K562 (cell line): Measurements from ENCODE around the gene SLC49A4. TPM values are rescaled to one million over a fixed set of nuclear protein-coding genes. Genes with fewer than 3 reads are reported as not detected.

Source experiments
- BRCA1 ChIP-seq, 2 experiments: fragments of 450-650 bp in 1 of 2; sonication (generic) in 1 of 2; formaldehyde crosslinking in 1 of 2; IDR thresholded peaks; 2 replicates each; pipeline versions ENCODE4 v1.5.0 to v1.6.1; 2017 to 2020; ENCODE audit warnings: mild to moderate bottlenecking in 1 of 2, missing genetic modification reagents in 1 of 2
- POU5F1 ChIP-seq: fragments of 150-350 bp; IDR thresholded peaks from 2 replicates; pipeline ENCODE4 v1.6.1; 2014; ENCODE audit warnings: borderline replicate concordance, low read length, low read depth, mild to moderate bottlenecking; ENCODE audit not compliant: partially characterized antibody
- polyA plus RNA-seq, 8 experiments: library from polyadenylated mRNA; depleted of rRNA in 4 of 8; stranded (reverse) in 5 of 8; unstranded in 3 of 8; fragments of >200 nt; fragmentation: Nextera tagmentation in 2 of 8; fragmentation: Illumina TruSeq in 1 of 8; extraction: Ambion mirVana in 2 of 8; extraction: Trizol in 1 of 8; gene quantifications; 2 replicates each; pipeline versions ENCODE4 v1.2.1 to v1.2.3, GENCODE V29; 2011 to 2014; ENCODE audit warnings: inconsistent platforms in 1 of 8, missing spikeins in 1 of 8
- total RNA-seq, 7 experiments: library from RNA; depleted of rRNA in 6 of 7; stranded (reverse); fragments of >200 nt in 6 of 7; fragmentation: Illumina TruSeq in 2 of 7; extraction: Trizol in 2 of 7; gene quantifications; 2 replicates each; pipeline versions ENCODE4 v1.2.1 to v1.2.3, GENCODE V29; 2011 to 2021; ENCODE audit warnings: low replicate concordance in 1 of 7
- TF ChIP-seq, protein P1 (sequence below): fragments of 250-450 bp; sonication (Bioruptor Pico); IDR thresholded peaks from 2 replicates; pipeline ENCODE4 v1.4.0; 2020
- TF ChIP-seq, protein P2 (sequence below): fragments of 450-650 bp; IDR thresholded peaks from 2 replicates; pipeline ENCODE4 v1.6.1; 2016; ENCODE audit warnings: mild to moderate bottlenecking, moderate library complexity
- TF ChIP-seq, protein P3 (sequence below): sonication (generic); formaldehyde crosslinking; IDR thresholded peaks from 2 replicates; pipeline ENCODE4 v1.9.0; 2022; ENCODE audit warnings: mild to moderate bottlenecking, missing genetic modification reagents

Gene SLC49A4
- total and polyA plus RNA-seq, 9 of the 15 experiments (the other 6 are each of a cell fraction or from before 2014, with no cell fraction given) = 0.15 to 1.3 (median 0.83) TPM

DNA sequence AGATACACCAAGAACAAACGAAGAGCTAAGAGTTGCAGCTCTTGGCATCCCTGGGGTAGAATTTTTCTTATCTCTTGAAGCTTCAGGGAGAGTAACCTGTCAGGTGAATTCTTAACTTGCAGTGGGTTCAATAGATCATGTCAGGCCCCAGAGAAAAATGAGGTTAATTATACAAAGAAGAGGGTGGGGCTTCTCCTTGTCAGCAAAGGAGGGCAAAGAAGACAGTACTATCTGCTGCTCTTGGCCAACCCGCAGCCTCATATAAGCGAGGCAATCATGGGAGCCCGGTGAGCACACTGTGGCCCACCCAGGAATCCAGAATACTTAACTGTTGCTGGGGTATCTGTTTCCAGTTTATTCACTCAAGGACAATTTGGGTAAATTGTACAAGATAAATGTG is 122.5 kb downstream of the SLC49A4 start (continued):
- TF ChIP-seq, protein P1, sequence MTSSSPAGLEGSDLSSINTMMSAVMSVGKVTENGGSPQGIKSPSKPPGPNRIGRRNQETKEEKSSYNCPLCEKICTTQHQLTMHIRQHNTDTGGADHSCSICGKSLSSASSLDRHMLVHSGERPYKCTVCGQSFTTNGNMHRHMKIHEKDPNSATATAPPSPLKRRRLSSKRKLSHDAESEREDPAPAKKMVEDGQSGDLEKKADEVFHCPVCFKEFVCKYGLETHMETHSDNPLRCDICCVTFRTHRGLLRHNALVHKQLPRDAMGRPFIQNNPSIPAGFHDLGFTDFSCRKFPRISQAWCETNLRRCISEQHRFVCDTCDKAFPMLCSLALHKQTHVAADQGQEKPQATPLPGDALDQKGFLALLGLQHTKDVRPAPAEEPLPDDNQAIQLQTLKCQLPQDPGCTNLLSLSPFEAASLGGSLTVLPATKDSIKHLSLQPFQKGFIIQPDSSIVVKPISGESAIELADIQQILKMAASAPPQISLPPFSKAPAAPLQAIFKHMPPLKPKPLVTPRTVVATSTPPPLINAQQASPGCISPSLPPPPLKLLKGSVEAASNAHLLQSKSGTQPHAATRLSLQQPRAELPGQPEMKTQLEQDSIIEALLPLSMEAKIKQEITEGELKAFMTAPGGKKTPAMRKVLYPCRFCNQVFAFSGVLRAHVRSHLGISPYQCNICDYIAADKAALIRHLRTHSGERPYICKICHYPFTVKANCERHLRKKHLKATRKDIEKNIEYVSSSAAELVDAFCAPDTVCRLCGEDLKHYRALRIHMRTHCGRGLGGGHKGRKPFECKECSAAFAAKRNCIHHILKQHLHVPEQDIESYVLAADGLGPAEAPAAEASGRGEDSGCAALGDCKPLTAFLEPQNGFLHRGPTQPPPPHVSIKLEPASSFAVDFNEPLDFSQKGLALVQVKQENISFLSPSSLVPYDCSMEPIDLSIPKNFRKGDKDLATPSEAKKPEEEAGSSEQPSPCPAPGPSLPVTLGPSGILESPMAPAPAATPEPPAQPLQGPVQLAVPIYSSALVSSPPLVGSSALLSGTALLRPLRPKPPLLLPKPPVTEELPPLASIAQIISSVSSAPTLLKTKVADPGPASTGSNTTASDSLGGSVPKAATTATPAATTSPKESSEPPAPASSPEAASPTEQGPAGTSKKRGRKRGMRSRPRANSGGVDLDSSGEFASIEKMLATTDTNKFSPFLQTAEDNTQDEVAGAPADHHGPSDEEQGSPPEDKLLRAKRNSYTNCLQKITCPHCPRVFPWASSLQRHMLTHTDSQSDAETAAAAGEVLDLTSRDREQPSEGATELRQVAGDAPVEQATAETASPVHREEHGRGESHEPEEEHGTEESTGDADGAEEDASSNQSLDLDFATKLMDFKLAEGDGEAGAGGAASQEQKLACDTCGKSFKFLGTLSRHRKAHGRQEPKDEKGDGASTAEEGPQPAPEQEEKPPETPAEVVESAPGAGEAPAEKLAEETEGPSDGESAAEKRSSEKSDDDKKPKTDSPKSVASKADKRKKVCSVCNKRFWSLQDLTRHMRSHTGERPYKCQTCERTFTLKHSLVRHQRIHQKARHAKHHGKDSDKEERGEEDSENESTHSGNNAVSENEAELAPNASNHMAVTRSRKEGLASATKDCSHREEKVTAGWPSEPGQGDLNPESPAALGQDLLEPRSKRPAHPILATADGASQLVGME = no peak
- TF ChIP-seq, protein P2, sequence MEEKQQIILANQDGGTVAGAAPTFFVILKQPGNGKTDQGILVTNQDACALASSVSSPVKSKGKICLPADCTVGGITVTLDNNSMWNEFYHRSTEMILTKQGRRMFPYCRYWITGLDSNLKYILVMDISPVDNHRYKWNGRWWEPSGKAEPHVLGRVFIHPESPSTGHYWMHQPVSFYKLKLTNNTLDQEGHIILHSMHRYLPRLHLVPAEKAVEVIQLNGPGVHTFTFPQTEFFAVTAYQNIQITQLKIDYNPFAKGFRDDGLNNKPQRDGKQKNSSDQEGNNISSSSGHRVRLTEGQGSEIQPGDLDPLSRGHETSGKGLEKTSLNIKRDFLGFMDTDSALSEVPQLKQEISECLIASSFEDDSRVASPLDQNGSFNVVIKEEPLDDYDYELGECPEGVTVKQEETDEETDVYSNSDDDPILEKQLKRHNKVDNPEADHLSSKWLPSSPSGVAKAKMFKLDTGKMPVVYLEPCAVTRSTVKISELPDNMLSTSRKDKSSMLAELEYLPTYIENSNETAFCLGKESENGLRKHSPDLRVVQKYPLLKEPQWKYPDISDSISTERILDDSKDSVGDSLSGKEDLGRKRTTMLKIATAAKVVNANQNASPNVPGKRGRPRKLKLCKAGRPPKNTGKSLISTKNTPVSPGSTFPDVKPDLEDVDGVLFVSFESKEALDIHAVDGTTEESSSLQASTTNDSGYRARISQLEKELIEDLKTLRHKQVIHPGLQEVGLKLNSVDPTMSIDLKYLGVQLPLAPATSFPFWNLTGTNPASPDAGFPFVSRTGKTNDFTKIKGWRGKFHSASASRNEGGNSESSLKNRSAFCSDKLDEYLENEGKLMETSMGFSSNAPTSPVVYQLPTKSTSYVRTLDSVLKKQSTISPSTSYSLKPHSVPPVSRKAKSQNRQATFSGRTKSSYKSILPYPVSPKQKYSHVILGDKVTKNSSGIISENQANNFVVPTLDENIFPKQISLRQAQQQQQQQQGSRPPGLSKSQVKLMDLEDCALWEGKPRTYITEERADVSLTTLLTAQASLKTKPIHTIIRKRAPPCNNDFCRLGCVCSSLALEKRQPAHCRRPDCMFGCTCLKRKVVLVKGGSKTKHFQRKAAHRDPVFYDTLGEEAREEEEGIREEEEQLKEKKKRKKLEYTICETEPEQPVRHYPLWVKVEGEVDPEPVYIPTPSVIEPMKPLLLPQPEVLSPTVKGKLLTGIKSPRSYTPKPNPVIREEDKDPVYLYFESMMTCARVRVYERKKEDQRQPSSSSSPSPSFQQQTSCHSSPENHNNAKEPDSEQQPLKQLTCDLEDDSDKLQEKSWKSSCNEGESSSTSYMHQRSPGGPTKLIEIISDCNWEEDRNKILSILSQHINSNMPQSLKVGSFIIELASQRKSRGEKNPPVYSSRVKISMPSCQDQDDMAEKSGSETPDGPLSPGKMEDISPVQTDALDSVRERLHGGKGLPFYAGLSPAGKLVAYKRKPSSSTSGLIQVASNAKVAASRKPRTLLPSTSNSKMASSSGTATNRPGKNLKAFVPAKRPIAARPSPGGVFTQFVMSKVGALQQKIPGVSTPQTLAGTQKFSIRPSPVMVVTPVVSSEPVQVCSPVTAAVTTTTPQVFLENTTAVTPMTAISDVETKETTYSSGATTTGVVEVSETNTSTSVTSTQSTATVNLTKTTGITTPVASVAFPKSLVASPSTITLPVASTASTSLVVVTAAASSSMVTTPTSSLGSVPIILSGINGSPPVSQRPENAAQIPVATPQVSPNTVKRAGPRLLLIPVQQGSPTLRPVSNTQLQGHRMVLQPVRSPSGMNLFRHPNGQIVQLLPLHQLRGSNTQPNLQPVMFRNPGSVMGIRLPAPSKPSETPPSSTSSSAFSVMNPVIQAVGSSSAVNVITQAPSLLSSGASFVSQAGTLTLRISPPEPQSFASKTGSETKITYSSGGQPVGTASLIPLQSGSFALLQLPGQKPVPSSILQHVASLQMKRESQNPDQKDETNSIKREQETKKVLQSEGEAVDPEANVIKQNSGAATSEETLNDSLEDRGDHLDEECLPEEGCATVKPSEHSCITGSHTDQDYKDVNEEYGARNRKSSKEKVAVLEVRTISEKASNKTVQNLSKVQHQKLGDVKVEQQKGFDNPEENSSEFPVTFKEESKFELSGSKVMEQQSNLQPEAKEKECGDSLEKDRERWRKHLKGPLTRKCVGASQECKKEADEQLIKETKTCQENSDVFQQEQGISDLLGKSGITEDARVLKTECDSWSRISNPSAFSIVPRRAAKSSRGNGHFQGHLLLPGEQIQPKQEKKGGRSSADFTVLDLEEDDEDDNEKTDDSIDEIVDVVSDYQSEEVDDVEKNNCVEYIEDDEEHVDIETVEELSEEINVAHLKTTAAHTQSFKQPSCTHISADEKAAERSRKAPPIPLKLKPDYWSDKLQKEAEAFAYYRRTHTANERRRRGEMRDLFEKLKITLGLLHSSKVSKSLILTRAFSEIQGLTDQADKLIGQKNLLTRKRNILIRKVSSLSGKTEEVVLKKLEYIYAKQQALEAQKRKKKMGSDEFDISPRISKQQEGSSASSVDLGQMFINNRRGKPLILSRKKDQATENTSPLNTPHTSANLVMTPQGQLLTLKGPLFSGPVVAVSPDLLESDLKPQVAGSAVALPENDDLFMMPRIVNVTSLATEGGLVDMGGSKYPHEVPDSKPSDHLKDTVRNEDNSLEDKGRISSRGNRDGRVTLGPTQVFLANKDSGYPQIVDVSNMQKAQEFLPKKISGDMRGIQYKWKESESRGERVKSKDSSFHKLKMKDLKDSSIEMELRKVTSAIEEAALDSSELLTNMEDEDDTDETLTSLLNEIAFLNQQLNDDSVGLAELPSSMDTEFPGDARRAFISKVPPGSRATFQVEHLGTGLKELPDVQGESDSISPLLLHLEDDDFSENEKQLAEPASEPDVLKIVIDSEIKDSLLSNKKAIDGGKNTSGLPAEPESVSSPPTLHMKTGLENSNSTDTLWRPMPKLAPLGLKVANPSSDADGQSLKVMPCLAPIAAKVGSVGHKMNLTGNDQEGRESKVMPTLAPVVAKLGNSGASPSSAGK = no peak
- TF ChIP-seq, protein P3, sequence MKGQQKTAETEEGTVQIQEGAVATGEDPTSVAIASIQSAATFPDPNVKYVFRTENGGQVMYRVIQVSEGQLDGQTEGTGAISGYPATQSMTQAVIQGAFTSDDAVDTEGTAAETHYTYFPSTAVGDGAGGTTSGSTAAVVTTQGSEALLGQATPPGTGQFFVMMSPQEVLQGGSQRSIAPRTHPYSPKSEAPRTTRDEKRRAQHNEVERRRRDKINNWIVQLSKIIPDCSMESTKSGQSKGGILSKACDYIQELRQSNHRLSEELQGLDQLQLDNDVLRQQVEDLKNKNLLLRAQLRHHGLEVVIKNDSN = no peak
- TF ChIP-seq POU5F1 (no peak), BRCA1 (IDR thresholded peaks at IDR 0.05) (no peak), BRCA1 (CRISPR knock-in tag; IDR thresholded peaks at IDR 0.05) (no peak)
